Stimulated activated CD8-positive, alpha-beta memory T cell treated with anti-CD3 and anti-CD28 coated beads, Interleukin-2, amount 100 ng/mL, for 1 hour (primary cell): ENCODE results near the gene COL18A1.
"Not testable (repeated sequence)": the region's sequence is repeated elsewhere in the genome, so short reads cannot be mapped to it uniquely, and the experiment has no call there.

ENCODE experiments used
- DNase-seq, 2 donors: peaks; one replicate each; pipeline ENCODE4 v3.0.0-alpha.2; 2020; ENCODE audit warnings: low read depth in 2 of 2

COL18A1 gene

DNA sequence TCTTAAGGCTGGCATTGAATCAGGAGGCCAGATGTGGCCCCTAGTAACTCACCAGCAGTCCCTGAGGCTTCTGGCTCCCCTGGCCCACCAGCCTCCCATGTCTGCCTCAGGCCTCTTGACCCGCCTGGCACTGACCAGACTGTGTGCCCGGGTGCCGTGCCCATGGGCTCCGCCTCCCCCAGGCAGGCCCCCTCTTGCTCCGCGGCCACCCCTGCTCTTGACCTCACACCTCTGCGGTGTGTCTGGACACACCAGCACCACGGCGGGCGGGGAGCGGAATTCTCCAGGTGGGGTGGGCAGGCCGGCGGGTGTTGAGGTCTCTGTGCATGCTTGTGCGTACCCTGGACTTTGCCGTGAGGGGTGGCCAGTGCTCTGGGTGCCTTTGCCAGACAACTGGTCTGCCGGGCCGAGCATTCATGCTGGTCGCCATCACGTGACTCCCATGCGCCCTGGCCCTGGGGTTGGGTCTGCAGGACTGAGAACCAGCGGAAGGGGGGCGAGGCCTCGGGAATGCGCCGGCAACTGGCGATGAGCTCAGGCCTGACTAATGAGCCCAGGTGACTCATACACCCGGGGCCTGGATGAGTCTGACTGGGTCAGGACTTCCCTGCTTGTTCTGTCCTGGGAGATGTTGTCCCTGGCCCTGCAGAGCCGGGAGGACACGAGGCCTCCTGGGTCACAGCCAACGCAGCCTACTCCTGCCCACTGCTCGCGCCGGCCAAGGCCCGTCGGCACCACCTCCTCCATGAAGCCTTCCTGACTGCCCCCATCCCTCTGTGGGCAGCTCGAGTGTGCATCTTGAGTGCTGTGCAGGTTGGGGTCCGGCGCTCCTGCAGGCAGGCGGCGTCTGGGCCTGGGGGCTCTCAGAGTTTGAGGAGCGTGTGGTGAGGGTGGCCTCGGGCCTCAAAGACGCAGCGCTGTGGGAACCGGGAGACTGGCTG is 22.6 kb downstream of the COL18A1 start:
- DNase-seq = no peak

DNA sequence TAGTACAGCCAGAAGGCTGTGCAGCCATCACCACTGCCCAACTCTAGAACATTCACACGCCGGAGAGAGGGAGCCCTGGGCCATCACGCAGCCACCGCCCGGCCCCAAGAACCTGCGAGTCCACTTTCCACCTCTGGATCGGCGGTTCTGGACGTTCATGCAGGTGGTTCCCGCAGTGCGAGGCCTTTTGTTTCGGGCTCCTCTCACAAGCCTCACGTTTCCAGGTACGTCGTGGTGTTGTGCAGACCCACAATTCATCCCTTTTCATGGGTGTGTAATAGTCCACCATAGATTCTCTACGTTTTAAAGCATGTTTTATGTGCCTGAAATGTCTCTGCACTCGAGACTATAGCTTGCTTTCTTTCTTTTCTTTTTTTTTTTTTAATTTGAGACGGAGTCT is 23.6 kb downstream of the COL18A1 start:
- DNase-seq = no peak

DNA sequence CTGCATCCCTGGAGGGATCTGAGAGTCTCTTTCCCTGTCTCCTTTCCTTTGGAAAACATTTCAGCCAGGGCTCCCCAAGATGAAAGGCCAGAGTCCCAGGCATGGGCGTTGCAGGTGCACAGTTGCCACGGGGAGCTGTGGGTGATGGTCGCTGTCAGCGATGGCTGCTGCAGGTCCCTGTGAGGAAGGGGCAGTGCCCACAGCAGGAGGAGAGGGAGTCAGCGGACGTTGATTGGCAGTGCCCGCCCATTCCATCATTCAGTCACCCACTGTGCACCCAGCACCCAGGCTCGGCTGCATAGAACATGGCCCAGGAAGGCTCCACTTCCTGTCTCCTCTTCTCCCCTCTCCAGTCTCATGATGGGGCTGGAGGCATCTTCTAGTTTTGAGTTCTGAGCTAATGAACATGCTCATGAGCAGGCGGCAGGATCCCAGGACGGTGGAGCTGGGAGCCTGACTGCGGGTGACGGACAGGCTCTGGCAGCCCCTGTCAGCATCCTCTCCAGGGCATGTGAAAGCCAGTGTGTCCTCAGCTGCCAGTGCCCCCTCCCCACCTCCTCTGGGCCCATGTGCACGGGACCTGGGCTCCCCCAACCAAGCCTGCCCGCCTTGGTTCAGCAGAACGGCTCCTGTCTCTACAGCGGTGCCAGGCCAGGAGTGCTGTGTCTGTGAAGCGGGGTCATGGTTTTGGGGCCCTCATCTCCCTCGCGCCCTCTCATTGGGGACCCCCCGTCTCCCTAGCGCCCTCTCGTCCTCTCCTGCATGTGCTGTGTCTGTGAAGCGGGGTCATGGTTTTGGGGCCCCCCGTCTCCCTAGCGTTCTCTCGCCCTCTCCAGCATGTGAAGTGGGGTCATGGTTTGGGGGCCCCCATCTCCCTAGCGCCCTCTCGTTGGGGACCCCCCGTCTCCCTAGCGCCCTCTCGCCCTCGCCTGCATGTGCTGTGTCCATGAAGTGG is 24.5 kb downstream of the COL18A1 start:
- no peak for DNase-seq

DNA sequence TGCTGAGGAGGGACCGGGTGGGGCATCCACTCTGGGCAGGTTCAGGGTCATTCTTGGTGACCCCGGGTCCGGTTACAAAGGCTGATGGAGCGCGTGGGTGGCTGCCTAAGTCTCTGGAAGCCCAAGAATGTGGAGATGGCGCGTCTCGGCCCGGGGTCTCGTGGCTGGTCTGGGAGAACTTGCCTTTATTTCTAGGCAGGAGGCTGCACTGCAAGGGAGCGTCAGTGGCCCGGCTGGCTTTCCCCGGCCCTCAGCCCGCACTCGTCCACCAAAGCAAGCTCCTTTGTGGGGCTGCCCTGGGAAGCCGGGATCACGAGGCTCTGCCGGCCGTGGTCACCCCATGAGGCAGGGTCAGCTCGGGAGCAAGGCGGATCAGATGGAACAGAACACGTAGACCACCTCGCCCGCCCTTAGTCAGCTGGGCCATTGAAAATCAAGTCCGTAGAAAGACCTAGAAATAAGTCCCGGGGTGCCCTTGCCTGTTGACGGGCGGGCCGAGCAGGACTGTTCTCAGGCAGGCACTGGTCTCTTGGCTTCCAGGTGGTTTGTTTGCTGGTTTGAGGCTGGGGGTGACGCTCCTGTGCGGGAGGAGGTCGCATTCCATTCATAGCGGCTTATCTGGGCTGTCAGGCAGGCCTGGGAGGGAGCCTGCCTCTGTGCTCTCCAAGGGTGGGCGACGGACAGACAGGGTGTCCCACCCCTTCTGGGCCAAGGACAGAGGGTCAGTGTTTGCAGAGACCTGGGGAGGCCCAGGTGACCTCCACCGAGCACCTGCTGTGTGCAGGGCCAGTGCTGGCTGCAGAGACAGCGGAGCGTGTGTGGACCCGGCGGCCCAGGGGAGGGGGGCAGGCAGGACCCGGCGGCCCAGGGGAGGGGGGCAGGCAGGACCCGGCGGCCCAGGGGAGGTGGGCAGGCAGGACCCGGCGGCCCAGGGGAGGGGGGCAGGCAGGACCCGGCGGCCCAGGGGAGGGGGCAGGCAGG is 25.8 kb downstream of the COL18A1 start:
- no peak for DNase-seq

DNA sequence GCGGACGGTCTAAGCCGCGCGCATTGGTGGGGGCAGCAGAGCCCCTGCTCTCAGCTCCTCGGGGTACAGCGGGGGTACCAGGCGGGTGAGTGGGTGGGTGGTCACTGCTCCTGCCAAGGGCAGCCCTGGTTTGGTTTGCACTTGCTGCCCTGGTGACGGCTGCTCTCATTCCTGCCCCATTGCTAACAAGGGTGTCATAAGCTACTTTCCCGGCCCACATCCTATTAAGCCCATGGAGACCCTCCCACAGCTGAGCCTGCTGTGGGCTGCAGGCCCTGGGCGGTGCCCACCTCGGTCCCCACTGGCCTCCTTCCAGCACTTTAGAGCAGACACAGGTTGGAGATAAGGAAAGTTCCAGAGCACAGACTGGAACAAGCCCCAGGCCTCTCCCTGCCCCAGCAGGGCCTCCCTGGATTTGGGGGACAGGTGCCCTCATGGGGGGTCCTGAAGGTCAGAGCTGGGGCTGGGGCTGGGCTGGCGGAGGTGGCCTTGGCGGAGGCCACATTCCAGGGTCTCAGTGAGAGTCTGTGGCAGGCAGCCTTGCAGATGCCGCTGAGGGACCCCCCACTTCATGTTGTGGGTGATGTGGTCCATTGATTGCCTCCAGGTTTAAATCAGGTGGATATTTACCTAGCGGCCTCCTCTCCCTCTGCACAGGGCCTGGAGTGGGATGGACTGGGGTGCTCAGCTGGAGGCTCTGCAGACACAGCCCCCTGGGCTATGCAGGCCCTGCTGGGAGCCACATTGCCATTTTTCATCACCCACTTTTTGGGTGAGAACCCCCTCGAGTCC is 27.0 kb downstream of the COL18A1 start:
- DNase-seq = no peak

DNA sequence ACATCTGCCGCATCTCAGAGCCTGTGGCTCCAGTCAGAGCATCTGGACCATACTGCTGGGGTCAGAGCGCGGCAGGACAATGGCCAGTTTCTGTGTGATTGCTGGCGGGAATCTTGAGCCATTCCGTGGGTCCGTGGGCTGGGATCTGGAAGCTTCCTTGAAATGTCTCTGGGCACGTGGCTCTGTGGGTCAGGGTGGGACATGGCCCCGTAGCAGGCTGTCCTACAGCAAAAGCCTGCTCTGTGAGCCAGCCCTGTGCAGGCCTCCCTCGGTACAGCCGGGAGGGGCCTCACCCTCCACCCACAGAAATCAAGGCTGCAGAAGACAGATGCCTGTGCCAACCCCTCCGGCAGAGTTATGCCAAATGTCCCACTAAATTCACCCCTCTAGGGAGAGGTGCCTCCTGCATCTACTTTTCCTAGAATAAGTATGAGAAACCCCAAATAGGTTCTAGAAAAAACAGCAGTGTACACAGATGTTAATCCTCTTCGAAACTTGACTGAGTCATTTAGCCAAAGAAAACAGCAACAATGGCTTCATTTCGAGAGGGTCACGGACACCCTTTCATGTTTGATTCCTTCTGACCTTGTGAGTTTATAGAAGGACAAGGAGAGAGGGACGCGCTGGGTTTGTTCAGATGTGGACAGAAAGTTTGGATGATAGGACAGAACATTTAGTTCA is 27.8 kb downstream of the COL18A1 start:
- no peak for DNase-seq

DNA sequence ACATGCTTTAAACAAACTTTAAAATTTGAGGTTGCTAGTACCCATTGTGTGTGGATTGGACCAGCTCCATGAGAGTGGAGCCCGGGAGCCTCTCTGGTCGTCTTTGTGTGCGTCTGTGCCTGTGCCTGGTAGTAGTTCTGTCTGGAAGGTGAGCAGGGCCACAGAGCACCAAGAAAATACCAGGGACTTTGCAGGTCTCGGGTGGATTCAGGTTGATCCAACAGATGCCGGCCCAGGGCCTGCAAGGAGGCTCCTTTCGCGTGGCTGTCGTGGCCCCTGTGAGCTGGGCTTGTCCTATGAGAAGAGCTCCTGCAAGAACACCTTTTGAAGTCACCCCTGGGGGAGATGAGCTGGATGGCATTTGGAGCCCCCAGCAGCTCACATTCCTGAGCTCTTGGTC is 28.3 kb downstream of the COL18A1 start:
- no peak for DNase-seq

DNA sequence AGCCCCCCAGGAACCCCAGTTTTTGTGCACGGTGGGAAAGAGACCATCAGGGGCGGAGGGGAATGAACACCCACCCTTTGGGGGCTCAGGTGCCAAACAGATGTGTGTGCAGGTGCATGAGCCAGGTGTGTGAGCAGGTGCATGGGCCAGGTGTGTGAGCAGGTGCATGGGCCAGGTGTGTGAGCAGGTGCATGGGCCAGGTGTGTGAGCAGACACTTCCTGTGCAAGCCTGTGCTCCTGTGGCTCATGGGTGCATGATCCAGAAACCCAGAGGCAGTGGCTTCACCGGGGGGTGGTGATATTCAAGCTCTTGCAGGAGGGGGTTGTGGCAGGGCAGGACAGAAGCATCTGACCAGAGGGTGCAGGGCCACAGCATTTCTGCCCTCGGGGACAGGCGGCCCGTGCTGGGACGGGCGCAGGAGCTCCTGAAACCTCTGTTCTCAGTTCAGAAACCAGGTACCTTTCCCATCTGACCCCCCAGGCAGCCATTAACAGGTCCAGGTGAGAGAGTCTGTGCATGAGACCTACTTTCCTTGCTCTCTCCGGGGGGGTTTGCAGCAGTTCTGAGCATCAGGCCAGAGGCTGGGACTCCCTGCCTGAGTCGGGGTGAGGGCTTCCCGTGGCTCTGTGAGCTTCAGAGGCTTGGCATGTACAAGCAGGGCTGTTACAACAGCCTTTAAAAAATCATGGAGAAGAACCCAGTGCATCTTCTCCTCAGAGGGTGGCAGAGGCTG is 29.1 kb downstream of the COL18A1 start:
- no peak for DNase-seq

DNA sequence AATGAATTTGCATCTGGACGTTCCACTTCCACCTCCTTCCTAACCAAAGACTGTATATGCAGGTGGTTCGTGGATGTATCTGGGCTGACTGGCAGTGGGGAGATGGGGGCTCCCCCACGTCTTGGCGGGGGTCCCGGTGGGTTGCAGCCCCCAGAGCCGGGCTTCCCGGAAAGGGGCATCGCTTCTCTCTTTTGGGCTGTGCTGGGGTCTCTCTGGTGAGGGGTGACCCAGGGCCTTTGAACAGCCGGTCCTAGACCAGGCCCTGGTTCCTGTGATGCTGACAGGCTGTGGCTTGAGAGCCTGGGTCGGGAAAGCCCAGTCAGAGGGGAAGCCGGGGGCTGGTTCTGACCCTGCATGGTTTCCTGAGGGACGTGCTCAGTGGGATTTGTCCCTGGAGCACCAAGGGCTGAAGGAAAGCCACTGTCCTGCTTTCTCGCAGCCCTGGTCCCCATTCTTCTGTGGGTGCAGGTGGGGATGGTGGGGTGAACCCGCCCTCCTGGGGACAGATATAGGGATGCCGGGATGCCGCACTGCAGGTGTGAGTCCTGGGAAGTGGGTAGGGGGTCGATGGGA is 29.8 kb downstream of the COL18A1 start:
- no peak for DNase-seq

DNA sequence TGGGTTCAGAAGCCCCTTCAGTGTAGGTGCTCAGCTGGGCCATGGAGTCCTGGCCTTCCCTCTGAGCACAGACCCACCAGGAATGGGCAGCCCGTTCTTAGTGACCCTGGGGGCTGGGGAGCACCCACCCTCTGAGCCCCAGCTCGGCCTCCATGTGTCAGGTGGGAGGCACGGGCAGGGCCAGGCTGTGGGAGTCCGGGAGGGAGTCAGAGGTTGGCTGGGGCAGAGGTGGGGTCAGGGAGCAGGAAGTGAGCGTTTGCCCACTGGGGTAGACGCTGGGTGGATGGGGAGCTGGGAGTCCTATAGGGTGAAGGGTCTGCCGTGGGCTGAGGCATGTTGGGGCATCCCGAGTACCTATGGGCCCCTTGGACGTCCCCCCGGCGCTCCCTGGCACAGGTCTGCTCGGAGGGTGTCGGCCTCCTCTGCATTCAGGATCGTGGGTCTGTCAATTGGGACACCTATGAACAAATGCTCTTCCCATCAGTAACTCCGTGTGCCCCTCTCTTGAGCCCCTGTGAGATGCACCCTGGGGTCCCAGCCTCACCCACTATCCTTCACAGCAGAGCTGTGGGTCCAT is 30.5 kb downstream of the COL18A1 start:
- DNase-seq = no peak

DNA sequence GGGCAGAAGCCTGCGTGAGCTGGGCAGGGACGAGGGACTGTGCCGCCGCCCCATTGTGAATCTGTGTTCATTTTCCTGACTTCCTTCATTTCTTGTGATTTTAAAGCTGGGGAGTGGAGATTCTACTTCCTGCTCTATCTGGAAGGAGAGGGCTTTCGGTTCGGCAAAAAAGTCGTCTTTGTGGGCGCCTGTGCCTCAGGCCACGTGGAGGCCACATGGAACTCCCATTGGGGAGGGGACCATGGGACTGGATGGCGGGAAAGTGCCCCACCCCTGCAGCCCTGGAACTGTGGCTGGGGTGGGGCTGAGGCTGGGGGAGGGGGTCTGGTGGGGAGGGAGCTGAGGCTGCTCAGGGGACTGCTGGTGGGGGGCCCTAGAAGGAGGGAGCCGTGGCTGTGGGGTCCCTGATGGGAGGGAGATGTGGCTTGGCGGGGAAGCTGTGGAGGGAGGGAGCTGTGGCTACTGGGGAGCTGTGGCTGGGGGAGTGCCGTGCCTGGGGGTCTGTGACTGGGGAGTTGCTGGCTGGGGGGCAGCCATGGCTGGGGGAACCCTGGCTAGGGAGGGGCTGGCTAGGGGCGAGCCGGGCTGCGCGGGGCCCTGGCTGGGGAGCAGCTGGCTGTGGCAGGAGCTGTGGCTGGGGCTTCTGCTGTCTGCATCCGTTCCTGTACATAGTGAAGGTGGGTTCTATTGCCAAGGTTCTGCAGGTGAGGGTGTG is 31.5 kb downstream of the COL18A1 start:
- no peak for DNase-seq

DNA sequence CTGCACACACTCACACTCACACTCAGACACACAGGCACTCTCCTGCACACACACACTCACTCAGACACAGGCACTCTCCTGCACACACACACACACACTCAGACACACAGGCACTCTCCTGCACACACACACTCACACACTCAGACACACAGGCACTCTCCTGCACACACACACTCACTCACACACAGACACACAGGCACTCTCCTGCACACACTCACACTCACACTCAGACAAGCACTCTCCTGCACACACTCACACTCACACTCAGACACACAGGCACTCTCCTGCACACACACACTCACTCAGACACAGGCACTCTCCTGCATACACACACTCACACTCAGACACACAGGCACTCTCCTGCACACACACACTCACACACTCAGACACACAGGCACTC is 32.9 kb downstream of the COL18A1 start:
- not testable (repeated sequence) for DNase-seq

DNA sequence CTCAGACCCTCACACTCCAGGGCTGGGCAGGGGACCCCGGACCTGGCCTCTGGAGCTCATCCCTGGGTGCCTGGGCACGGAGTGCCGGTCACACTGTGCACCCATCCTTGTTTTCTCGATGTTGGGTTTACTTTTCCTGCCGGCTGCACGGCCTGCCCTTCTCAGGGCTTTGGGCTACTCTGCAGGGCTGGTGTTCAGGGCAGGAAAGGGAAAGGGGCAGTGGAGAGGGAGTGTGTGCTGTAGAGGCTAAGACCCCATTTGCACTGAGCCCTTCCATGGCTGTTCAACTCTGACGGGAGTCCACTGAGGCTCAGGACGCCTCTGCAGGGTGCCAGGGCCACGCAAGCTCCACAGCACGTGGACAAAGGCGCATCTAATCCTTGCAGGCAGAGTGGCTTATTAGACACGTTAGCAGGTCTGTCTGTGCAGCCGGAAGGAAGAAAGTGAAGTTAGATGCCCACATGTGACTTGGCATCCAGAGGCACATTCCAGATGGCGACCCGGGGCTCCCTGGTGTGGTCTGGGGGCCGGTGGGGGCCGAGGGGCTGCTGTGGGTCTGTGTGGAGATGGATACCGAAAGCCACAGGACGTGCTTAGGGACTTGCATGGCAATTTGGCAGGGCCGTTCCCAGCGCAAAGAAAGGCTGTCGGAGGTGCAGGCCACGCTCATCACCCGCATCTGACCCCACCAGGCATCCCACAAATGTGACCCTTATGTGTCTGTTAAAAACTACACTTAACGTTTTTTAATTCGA is 33.6 kb downstream of the COL18A1 start:
- DNase-seq = no peak

DNA sequence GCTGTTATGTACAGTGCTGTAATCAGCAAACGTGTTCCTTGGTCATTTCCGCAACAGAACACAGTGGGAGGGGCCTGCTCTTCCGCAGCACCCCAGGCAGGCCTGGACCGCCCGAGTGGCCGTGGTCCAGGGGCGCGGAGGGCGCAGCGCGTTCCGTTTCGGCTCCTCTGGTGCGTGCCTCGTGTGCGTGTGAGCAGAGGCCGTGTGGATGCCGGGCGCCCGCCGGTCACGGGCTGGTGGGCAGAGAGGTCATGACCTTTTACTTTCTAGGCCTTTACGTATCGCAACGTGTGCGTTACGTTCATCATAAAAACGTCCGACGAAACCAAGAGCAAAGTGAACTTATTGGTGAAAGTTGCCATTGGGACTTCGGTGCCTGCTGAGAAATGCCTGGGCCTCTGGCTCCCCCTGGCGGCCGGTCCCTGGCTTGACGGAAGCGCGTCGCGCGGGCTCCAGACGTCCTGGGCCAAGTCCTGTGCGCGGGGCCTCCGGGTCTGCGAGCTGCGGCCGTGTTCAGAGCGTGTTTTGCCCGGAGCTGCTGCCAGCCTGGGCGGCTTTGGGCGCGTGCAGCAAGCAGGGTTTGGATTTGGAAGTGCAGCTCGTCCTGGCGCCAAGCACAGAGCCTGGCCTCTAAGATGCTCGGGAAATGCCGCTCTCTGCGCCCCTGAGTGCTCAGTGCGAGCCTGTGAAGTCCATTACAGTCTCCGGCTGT is 34.4 kb downstream of the COL18A1 start:
- DNase-seq = peak; percentile 66 to 71

DNA sequence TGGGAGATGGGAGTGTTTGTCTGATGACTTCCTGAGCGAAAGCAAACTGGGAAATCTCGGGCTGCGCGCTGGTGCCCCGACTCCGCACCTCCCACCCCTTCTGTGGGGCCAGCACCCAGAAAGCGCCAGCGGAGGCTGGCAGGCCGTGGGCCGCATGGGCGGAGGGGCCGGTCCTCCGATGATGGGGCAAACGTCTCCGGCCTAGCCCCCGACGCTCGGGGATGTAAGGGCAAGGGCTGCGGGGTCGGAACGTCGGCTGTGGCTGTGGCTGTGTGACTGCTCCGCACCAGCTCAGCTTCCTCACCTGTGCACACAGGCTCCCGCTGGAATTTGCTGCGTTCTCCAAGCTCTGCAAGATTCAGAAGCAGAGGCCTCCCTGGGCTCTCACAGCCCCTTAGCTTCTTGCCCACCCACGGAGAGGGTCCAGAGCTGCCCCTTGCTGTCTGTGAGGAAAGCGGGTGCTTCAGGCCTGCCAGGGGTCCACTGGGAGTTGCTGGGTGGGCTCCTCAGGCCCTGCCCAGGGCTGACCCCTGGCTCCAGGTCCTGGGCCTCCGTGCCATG is 35.0 kb downstream of the COL18A1 start:
- DNase-seq = no peak

DNA sequence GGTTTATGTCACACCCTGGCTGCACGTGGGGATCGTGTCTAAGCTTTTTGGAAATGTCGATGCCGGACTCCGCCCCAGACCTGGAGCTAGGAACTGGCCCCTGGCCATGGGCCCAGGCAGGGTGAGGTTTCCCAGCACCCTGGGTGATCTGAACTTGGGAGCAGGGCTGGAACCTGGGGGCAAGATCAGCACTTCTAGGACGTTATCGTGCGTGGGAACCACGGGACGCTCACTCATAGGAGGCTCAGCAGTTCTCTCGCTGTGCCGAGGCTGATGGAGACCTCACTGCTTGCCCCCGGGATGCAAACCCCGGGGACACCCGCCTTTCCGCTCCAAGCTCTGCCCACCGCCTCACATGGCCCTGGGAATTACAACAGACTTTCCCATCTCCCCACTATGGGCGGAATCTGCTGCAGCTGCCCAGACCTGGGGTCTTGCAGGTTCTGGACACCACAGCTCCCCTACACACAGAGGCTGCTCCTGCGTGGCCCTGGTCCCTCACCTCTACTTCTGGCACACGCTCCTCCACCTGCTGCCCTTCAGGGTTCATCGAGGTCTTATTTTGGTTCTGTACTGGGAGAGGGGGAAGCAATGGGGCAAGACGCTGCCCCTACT is 35.9 kb downstream of the COL18A1 start:
- DNase-seq = no peak
